H9 (cell line): ENCODE results near the gene SPRTN. TPM values are rescaled to one million over a fixed set of nuclear protein-coding genes. Genes with fewer than 3 reads are reported as not detected.

Experiments
- DNase-seq: peaks from one replicate; pipeline ENCODE4 v3.0.0-alpha.2; 2017
- H2AFZ ChIP-seq: one replicate; pipeline ENCODE4 v1.6.1; 2013; ENCODE audit warnings: mild to moderate bottlenecking, low read length, control low read depth, moderate library complexity
- H2AK5ac ChIP-seq: 2 replicates; pipeline ENCODE4 v1.6.1; 2013; ENCODE audit warnings: low read length, control low read depth, mixed read lengths; ENCODE audit not compliant: insufficient read length
- H2BK120ac ChIP-seq: one replicate; pipeline ENCODE4 v1.6.1; 2013; ENCODE audit warnings: low read depth, mild to moderate bottlenecking, low read length, control low read depth, inconsistent platforms; ENCODE audit not compliant: poor library complexity, severe bottlenecking
- H2BK12ac ChIP-seq: 2 replicates; pipeline ENCODE4 v1.6.1; 2013; ENCODE audit warnings: low read length, control low read depth, mixed read lengths, low read depth; ENCODE audit not compliant: insufficient read length
- H2BK15ac ChIP-seq: 2 replicates; pipeline ENCODE4 v1.6.1; 2013; ENCODE audit warnings: low read depth, low read length, control low read depth
- H2BK20ac ChIP-seq: one replicate; pipeline ENCODE4 v1.6.1; 2013; ENCODE audit warnings: low read depth, mild to moderate bottlenecking, low read length, control low read depth, inconsistent platforms; ENCODE audit not compliant: poor library complexity, severe bottlenecking
- H2BK5ac ChIP-seq: 2 replicates; pipeline ENCODE4 v1.6.1; 2013; ENCODE audit warnings: low read length, control low read depth, mixed read lengths; ENCODE audit not compliant: insufficient read length
- H3K14ac ChIP-seq: 2 replicates; pipeline ENCODE4 v1.6.1; 2013; ENCODE audit warnings: low read length, control low read depth; ENCODE audit not compliant: insufficient read depth
- H3K18ac ChIP-seq: 2 replicates; pipeline ENCODE4 v1.6.1; 2013; ENCODE audit warnings: low read depth, mild to moderate bottlenecking, mixed read lengths, low read length, control low read depth; ENCODE audit not compliant: insufficient read length
- H3K23ac ChIP-seq: 2 replicates; pipeline ENCODE4 v1.6.1; 2013; ENCODE audit warnings: low read length, control low read depth, mixed read lengths, low read depth; ENCODE audit not compliant: insufficient read length
- H3K23me2 ChIP-seq: 2 replicates; pipeline ENCODE4 v1.6.1; 2013; ENCODE audit warnings: low read depth, mild to moderate bottlenecking, mixed read lengths, low read length, control low read depth; ENCODE audit not compliant: insufficient read length, poor library complexity, severe bottlenecking
- H3K27ac ChIP-seq: 2 replicates; pipeline ENCODE4 v1.5.1; 2013; ENCODE audit warnings: low read length, control low read depth, mixed read lengths, low read depth; ENCODE audit not compliant: insufficient read length
- H3K27me3 ChIP-seq: 2 replicates; pipeline ENCODE4 v1.6.1; 2013; ENCODE audit warnings: low read length, control low read depth, inconsistent platforms; ENCODE audit not compliant: insufficient read depth
- H3K4ac ChIP-seq: 2 replicates; pipeline ENCODE4 v1.6.1; 2013; ENCODE audit warnings: low read depth, mild to moderate bottlenecking, control low read depth, inconsistent platforms, low read length, moderate library complexity
- H3K4me1 ChIP-seq: 2 replicates; pipeline ENCODE4 v1.6.1; 2013; ENCODE audit warnings: low read length, control low read depth, inconsistent platforms; ENCODE audit not compliant: insufficient read depth
- H3K4me2 ChIP-seq: 2 replicates; pipeline ENCODE4 v1.6.1; 2013; ENCODE audit warnings: low read length, control low read depth, mixed read lengths; ENCODE audit not compliant: insufficient read length, insufficient read depth
- H3K56ac ChIP-seq: 2 replicates; pipeline ENCODE4 v1.6.1; 2013; ENCODE audit warnings: low read depth, mild to moderate bottlenecking, mixed read lengths, low read length, control low read depth; ENCODE audit not compliant: insufficient read length
- H3K79me1 ChIP-seq: 2 replicates; pipeline ENCODE4 v1.6.1; 2013; ENCODE audit warnings: low read depth, mild to moderate bottlenecking, moderate library complexity, low read length, control low read depth, inconsistent platforms; ENCODE audit not compliant: insufficient read depth, poor library complexity, severe bottlenecking
- H3K79me2 ChIP-seq: 2 replicates; pipeline ENCODE4 v1.6.1; 2013; ENCODE audit warnings: low read length, control low read depth, inconsistent platforms; ENCODE audit not compliant: insufficient read depth
- H3K9ac ChIP-seq: 2 replicates; pipeline ENCODE4 v1.6.1; 2013; ENCODE audit warnings: low read length, control low read depth, mixed read lengths; ENCODE audit not compliant: insufficient read length; ENCODE audit errors: extremely low read depth
- H3K9me3 ChIP-seq: one replicate; pipeline ENCODE4 v1.6.1; 2013; ENCODE audit warnings: low read depth, low read length, inconsistent platforms; ENCODE audit not compliant: control insufficient read depth
- H3T11ph ChIP-seq: one replicate; pipeline ENCODE4 v1.6.1; 2013; ENCODE audit warnings: mild to moderate bottlenecking, low read length, control low read depth, inconsistent platforms
- H4K20me1 ChIP-seq: one replicate; pipeline ENCODE4 v1.6.1; 2013; ENCODE audit not compliant: control insufficient read depth, insufficient read length, insufficient read depth
- H4K5ac ChIP-seq: 2 replicates; pipeline ENCODE4 v1.6.1; 2013; ENCODE audit warnings: low read depth, mild to moderate bottlenecking, mixed read lengths, low read length, control low read depth; ENCODE audit not compliant: insufficient read length
- H4K8ac ChIP-seq: replicated peaks from 2 replicates; pipeline ENCODE4 v1.6.1; 2013; ENCODE audit warnings: low read length, control low read depth, mixed read lengths, low read depth; ENCODE audit not compliant: insufficient read length
- H4K91ac ChIP-seq: 2 replicates; pipeline ENCODE4 v1.6.1; 2013; ENCODE audit warnings: low read depth, mild to moderate bottlenecking, moderate library complexity, mixed read lengths, low read length, control low read depth; ENCODE audit not compliant: insufficient read length
- H3K27ac Mint-ChIP-seq, 3 experiments: 2 replicates in 2 of 3; 3 replicates in 1 of 3; pipeline ENCODE4 v1.8.0; 2020 to 2021; ENCODE audit warnings: mixed read lengths in 3 of 3, mild to moderate bottlenecking in 1 of 3, moderate library complexity in 1 of 3
- H3K27me3 Mint-ChIP-seq: 2 replicates; pipeline ENCODE4 v1.8.0; 2021; ENCODE audit warnings: low read depth, mild to moderate bottlenecking, moderate library complexity, mixed read lengths
- H3K36me3 Mint-ChIP-seq, 3 experiments: 2 replicates in 2 of 3; 3 replicates in 1 of 3; pipeline ENCODE4 v1.8.0; 2020 to 2021; ENCODE audit warnings: low read depth in 3 of 3, mixed read lengths in 3 of 3; ENCODE audit not compliant: insufficient read depth in 1 of 3
- H3K4me1 Mint-ChIP-seq, 2 experiments: 2 replicates each; pipeline ENCODE4 v1.8.0; 2020; ENCODE audit warnings: mixed read lengths in 2 of 2
- H3K4me3 Mint-ChIP-seq, 2 experiments: 2 replicates in 1 of 2; 3 replicates in 1 of 2; pipeline ENCODE4 v1.8.0; 2020 to 2021; ENCODE audit warnings: mild to moderate bottlenecking in 2 of 2, mixed read lengths in 2 of 2, moderate library complexity in 1 of 2
- H3K9me3 Mint-ChIP-seq, 2 experiments: 2 replicates in 1 of 2; 3 replicates in 1 of 2; pipeline ENCODE4 v1.8.0; 2020; ENCODE audit warnings: mild to moderate bottlenecking in 2 of 2, mixed read lengths in 2 of 2, moderate library complexity in 1 of 2
- CTCF ChIP-seq: fragments of 200-600 bp; sonication (generic); conservative IDR thresholded peaks from 3 replicates; pipeline ENCODE4 v1.8.0; 2021; ENCODE audit warnings: antibody characterized with exemption, mild to moderate bottlenecking
- WGBS: extraction: QIAGEN DNeasy Blood & Tissue Kit; methylation state at CpG from one replicate; pipeline ENCODE4 v1.1.7; 2013; ENCODE audit warnings: missing lambda C conversion rate, low lambda C conversion rate, mixed read lengths; ENCODE audit not compliant: insufficient read length; ENCODE audit errors: extremely low coverage; 5-methylcytosine and 5-hydroxymethylcytosine counted together
- total RNA-seq: library from RNA; stranded (reverse); gene quantifications from 2 replicates; pipeline ENCODE4 v1.2.1, GENCODE V29; 2021

The SPRTN gene
- total RNA-seq, 1 experiment from 2014 or later = 14.8 TPM

- H4K8ac ChIP-seq = no peak overlapping the region
- no peak overlapping the region for H2AFZ ChIP-seq
- H2AK5ac ChIP-seq = no peak overlapping the region
- Mint-ChIP-seq H3K36me3 (peaks cover 5 to 29% (median 18%) of the 10 kb centered on the region in 3 experiments; a peak in 6 of 7 replicates), H3K4me3 (no peak overlapping the region), H3K27me3 (no peaks in the 10 kb centered on the region), H3K27ac (no peak overlapping the region; a peak in 1 of 7 replicates), H3K9me3 (no peaks in the 10 kb centered on the region), H3K4me1 (no peaks in the 10 kb centered on the region)
- H2BK12ac ChIP-seq = no peak overlapping the region
- no peak for TF ChIP-seq CTCF
- H2BK5ac ChIP-seq = no peak overlapping the region
- no peaks in the 10 kb centered on the region for H3K4me1 ChIP-seq
- H3K56ac ChIP-seq = no peak overlapping the region
- H3T11ph ChIP-seq = no peak overlapping the region
- H3K9me3 ChIP-seq = no peaks in the 10 kb centered on the region
- DNase-seq = no peak
- no peak overlapping the region for H2BK20ac ChIP-seq
- no peak overlapping the region for H3K9ac ChIP-seq
- H3K18ac ChIP-seq = no peak overlapping the region
- no peak overlapping the region for H3K27ac ChIP-seq
- no peak overlapping the region for H4K91ac ChIP-seq
- no peak overlapping the region for H4K5ac ChIP-seq
- no peak overlapping the region for H2BK15ac ChIP-seq
- no peak overlapping the region for H2BK120ac ChIP-seq
- no peaks in the 10 kb centered on the region for H4K20me1 ChIP-seq
- no CpG with 5 or more reads among the region's 3 CpGs for WGBS
- H3K4ac ChIP-seq = no peak overlapping the region
- H3K14ac ChIP-seq = no peak overlapping the region
- no peak overlapping the region for H3K4me2 ChIP-seq
- H3K79me1 ChIP-seq = no peaks in the 10 kb centered on the region
- no peaks in the 10 kb centered on the region for H3K27me3 ChIP-seq
- H3K23me2 ChIP-seq = no peaks in the 10 kb centered on the region
- H3K23ac ChIP-seq = no peak overlapping the region
- H3K79me2 ChIP-seq = no peaks in the 10 kb centered on the region
These were observed 17.1 kb downstream of the SPRTN start for GRCh38 chr1:231355171-231355570.
